Liver (tissue), 9 donors: ENCODE data around the gene TBC1D14. TPM values are rescaled to one million over a fixed set of nuclear protein-coding genes. Genes with fewer than 3 reads are reported as not detected.

ENCODE experiments used
- DNase-seq: peaks from one replicate; pipeline ENCODE4 v3.0.0-alpha.2; 2017; ENCODE audit warnings: low spot score
- H3K27ac ChIP-seq, 2 donors: one replicate each; pipeline ENCODE4 v1.7.0; 2013; ENCODE audit warnings: inconsistent platforms in 2 of 2, low read length in 2 of 2, control low read depth in 1 of 2, low read depth in 1 of 2, mild to moderate bottlenecking in 1 of 2
- H3K27me3 ChIP-seq, 4 donors: one replicate each; pipeline versions ENCODE4 v1.6.1 to v1.7.0; 2013; ENCODE audit warnings: low read length in 3 of 4, inconsistent platforms in 1 of 4, mild to moderate bottlenecking in 1 of 4, moderate library complexity in 1 of 4; ENCODE audit not compliant: control insufficient read depth in 4 of 4, insufficient read depth in 4 of 4
- H3K36me3 ChIP-seq, 4 donors: one replicate each; pipeline versions ENCODE4 v1.6.1 to v1.7.0; 2013; ENCODE audit warnings: low read length in 3 of 4, mild to moderate bottlenecking in 3 of 4, low read depth in 1 of 4, moderate library complexity in 1 of 4; ENCODE audit not compliant: control insufficient read depth in 4 of 4, insufficient read depth in 3 of 4
- H3K4me1 ChIP-seq, 4 donors: one replicate each; pipeline versions ENCODE4 v1.6.1 to v1.7.0; 2013; ENCODE audit warnings: low read length in 3 of 4, mild to moderate bottlenecking in 3 of 4, moderate library complexity in 1 of 4; ENCODE audit not compliant: control insufficient read depth in 4 of 4, insufficient read depth in 4 of 4
- H3K4me3 ChIP-seq, 3 donors: one replicate each; pipeline versions ENCODE4 v1.6.1 to v1.7.0; 2013; ENCODE audit warnings: low read length in 3 of 3, control low read depth in 1 of 3, low read depth in 1 of 3, mild to moderate bottlenecking in 1 of 3
- H3K9ac ChIP-seq, 2 donors: one replicate each; pipeline ENCODE4 v1.7.0; 2013; ENCODE audit warnings: low read length in 2 of 2, mild to moderate bottlenecking in 2 of 2, moderate library complexity in 2 of 2, control low read depth in 1 of 2, low read depth in 1 of 2
- H3K9me3 ChIP-seq, 4 donors: one replicate each; pipeline versions ENCODE4 v1.6.1 to v1.7.0; 2013; ENCODE audit warnings: low read length in 3 of 4; ENCODE audit not compliant: control insufficient read depth in 4 of 4
- FOXA1 ChIP-seq: IDR thresholded peaks from 2 replicates; pipeline ENCODE4 v1.6.1; 2016; ENCODE audit warnings: antibody characterized with exemption
- FOXA2 ChIP-seq: IDR thresholded peaks from 2 replicates; pipeline ENCODE4 v1.6.1; 2016; ENCODE audit warnings: antibody characterized with exemption
- GABPA ChIP-seq, 2 donors: IDR thresholded peaks in 1 of 2; conservative IDR thresholded peaks in 1 of 2; 2 replicates each; pipeline ENCODE4 v1.6.1; 2016; ENCODE audit warnings: antibody characterized with exemption in 2 of 2, mild to moderate bottlenecking in 1 of 2, moderate library complexity in 1 of 2
- HNF4A ChIP-seq, 2 donors: conservative IDR thresholded peaks; 2 replicates each; pipeline ENCODE4 v1.6.1; 2016; ENCODE audit warnings: antibody characterized with exemption in 2 of 2, mild to moderate bottlenecking in 2 of 2
- HNF4G ChIP-seq: IDR thresholded peaks from 2 replicates; pipeline ENCODE4 v1.6.1; 2016; ENCODE audit warnings: antibody characterized with exemption
- JUND ChIP-seq, 2 donors: IDR thresholded peaks; 2 replicates each; pipeline ENCODE4 v1.6.1; 2016; ENCODE audit warnings: antibody characterized with exemption in 2 of 2
- NR2F2 ChIP-seq: IDR thresholded peaks from 2 replicates; pipeline ENCODE4 v1.6.1; 2016; ENCODE audit warnings: antibody characterized with exemption
- RAD21 ChIP-seq, 2 donors: IDR thresholded peaks; 2 replicates each; pipeline ENCODE4 v1.6.1; 2016; ENCODE audit warnings: antibody characterized with exemption in 2 of 2, mild to moderate bottlenecking in 2 of 2
- RXRA ChIP-seq, 2 donors: IDR thresholded peaks; 2 replicates each; pipeline ENCODE4 v1.6.1; 2017 to 2018; ENCODE audit warnings: antibody characterized with exemption in 2 of 2, mild to moderate bottlenecking in 1 of 2
- TAF1 ChIP-seq: conservative IDR thresholded peaks from 2 replicates; pipeline ENCODE4 v1.6.1; 2016; ENCODE audit warnings: antibody characterized with exemption, mild to moderate bottlenecking
- YY1 ChIP-seq: IDR thresholded peaks from 2 replicates; pipeline ENCODE4 v1.6.1; 2016; ENCODE audit warnings: antibody characterized with exemption, mild to moderate bottlenecking
- WGBS: extraction: QIAGEN DNeasy Blood & Tissue Kit; methylation state at CpG from one replicate; pipeline ENCODE4 v1.1.7; 2013; 5-methylcytosine and 5-hydroxymethylcytosine counted together
- polyA plus RNA-seq, 2 donors: library from polyadenylated mRNA; stranded (reverse) in 1 of 2; unstranded in 1 of 2; fragments of 200-250 nt in 1 of 2; fragments of >200 nt in 1 of 2; fragmentation: Nextera tagmentation in 1 of 2; extraction: Ambion mirVana in 1 of 2; gene quantifications; one replicate each; pipeline versions ENCODE4 v1.2.1 to v1.2.3, GENCODE V29; 2013 to 2015
- total RNA-seq, 2 donors: library from RNA; depleted of rRNA; stranded (reverse); fragments of >200 nt; gene quantifications; one replicate each; pipeline ENCODE4 v1.2.3, GENCODE V29; 2014
- TF ChIP-seq, protein P1 (sequence below): IDR thresholded peaks from 2 replicates; pipeline ENCODE4 v1.6.1; 2016; ENCODE audit warnings: antibody characterized with exemption
- TF ChIP-seq, protein P2 (sequence below): IDR thresholded peaks from 2 replicates; pipeline ENCODE4 v1.6.1; 2016; ENCODE audit warnings: antibody characterized with exemption, mild to moderate bottlenecking
- TF ChIP-seq, protein P3 (sequence below): IDR thresholded peaks from 2 replicates; pipeline ENCODE4 v1.6.1; 2016; ENCODE audit warnings: antibody characterized with exemption
- TF ChIP-seq, protein P4 (sequence below): IDR thresholded peaks from 2 replicates; pipeline ENCODE4 v1.6.1; 2016; ENCODE audit warnings: antibody characterized with exemption
- TF ChIP-seq, protein P5 (sequence below): fragments of 150-350 bp; IDR thresholded peaks from 2 replicates; pipeline ENCODE4 v1.5.1; 2017; ENCODE audit warnings: improper control_type of control experiment, low read depth, low read length; ENCODE audit not compliant: missing input control
- donor health status: healthy.
- donor health status: healthy.
- donor health status: healthy.
- donor health status: healthy.
- donor health status: healthy.

Gene TBC1D14
- total and polyA plus RNA-seq, 4 donors, result 10.0 to 45.2 (median 22.7) TPM

DNA sequence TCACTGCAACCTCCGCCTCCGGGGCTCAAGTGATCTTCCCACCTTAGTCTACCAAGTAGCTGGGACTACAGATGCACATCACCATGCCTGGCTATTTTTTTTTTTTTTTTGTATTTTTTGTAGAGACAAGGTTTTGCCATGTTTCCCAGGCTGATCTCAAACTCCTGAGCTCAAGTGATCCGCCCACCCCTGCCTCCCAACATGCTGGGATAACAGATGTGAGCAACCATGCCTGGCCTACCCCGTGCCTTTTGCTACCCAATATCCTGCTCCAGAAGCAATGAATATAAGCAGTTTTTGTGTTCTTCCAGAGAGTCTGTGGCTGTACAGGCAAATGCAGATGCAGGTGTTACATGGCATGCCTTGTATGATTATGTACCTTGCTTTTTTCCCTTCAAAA is 50.5 kb downstream of the TBC1D14 start:
- Histone ChIP-seq H3K9me3 (no peaks in the 10 kb centered on the region), H3K4me1 (peaks cover 2 to 33% (median 26%) of the 10 kb centered on the region in 4 donors), H3K36me3 (no peaks in the 10 kb centered on the region), H3K4me3 (no peak overlapping the region), H3K27me3 (no peaks in the 10 kb centered on the region), H3K9ac (no peak overlapping the region), H3K27ac (no peak overlapping the region)
- TF ChIP-seq FOXA1, result no peak
- TF ChIP-seq HNF4A (conservative IDR thresholded peaks at IDR 0.05), result no peak
- no peak for TF ChIP-seq RXRA (IDR thresholded peaks at IDR 0.05)
- no peak for TF ChIP-seq FOXA2
- no peak for TF ChIP-seq NR2F2
- TF ChIP-seq, protein P1, sequence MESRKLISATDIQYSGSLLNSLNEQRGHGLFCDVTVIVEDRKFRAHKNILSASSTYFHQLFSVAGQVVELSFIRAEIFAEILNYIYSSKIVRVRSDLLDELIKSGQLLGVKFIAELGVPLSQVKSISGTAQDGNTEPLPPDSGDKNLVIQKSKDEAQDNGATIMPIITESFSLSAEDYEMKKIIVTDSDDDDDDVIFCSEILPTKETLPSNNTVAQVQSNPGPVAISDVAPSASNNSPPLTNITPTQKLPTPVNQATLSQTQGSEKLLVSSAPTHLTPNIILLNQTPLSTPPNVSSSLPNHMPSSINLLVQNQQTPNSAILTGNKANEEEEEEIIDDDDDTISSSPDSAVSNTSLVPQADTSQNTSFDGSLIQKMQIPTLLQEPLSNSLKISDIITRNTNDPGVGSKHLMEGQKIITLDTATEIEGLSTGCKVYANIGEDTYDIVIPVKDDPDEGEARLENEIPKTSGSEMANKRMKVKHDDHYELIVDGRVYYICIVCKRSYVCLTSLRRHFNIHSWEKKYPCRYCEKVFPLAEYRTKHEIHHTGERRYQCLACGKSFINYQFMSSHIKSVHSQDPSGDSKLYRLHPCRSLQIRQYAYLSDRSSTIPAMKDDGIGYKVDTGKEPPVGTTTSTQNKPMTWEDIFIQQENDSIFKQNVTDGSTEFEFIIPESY, result no peak
- TF ChIP-seq, protein P2, sequence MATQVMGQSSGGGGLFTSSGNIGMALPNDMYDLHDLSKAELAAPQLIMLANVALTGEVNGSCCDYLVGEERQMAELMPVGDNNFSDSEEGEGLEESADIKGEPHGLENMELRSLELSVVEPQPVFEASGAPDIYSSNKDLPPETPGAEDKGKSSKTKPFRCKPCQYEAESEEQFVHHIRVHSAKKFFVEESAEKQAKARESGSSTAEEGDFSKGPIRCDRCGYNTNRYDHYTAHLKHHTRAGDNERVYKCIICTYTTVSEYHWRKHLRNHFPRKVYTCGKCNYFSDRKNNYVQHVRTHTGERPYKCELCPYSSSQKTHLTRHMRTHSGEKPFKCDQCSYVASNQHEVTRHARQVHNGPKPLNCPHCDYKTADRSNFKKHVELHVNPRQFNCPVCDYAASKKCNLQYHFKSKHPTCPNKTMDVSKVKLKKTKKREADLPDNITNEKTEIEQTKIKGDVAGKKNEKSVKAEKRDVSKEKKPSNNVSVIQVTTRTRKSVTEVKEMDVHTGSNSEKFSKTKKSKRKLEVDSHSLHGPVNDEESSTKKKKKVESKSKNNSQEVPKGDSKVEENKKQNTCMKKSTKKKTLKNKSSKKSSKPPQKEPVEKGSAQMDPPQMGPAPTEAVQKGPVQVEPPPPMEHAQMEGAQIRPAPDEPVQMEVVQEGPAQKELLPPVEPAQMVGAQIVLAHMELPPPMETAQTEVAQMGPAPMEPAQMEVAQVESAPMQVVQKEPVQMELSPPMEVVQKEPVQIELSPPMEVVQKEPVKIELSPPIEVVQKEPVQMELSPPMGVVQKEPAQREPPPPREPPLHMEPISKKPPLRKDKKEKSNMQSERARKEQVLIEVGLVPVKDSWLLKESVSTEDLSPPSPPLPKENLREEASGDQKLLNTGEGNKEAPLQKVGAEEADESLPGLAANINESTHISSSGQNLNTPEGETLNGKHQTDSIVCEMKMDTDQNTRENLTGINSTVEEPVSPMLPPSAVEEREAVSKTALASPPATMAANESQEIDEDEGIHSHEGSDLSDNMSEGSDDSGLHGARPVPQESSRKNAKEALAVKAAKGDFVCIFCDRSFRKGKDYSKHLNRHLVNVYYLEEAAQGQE, result no peak
- TF ChIP-seq, protein P3, sequence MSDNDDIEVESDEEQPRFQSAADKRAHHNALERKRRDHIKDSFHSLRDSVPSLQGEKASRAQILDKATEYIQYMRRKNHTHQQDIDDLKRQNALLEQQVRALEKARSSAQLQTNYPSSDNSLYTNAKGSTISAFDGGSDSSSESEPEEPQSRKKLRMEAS, result no peak
- no peak for TF ChIP-seq GABPA (IDR thresholded peaks at IDR 0.05 in 1 of 2, conservative IDR thresholded peaks at IDR 0.05 in 1 of 2)
- TF ChIP-seq JUND (IDR thresholded peaks at IDR 0.05), result no peak
- TF ChIP-seq, protein P4, sequence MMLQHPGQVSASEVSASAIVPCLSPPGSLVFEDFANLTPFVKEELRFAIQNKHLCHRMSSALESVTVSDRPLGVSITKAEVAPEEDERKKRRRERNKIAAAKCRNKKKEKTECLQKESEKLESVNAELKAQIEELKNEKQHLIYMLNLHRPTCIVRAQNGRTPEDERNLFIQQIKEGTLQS, result no peak
- no peak for TF ChIP-seq TAF1
- TF ChIP-seq, protein P5, sequence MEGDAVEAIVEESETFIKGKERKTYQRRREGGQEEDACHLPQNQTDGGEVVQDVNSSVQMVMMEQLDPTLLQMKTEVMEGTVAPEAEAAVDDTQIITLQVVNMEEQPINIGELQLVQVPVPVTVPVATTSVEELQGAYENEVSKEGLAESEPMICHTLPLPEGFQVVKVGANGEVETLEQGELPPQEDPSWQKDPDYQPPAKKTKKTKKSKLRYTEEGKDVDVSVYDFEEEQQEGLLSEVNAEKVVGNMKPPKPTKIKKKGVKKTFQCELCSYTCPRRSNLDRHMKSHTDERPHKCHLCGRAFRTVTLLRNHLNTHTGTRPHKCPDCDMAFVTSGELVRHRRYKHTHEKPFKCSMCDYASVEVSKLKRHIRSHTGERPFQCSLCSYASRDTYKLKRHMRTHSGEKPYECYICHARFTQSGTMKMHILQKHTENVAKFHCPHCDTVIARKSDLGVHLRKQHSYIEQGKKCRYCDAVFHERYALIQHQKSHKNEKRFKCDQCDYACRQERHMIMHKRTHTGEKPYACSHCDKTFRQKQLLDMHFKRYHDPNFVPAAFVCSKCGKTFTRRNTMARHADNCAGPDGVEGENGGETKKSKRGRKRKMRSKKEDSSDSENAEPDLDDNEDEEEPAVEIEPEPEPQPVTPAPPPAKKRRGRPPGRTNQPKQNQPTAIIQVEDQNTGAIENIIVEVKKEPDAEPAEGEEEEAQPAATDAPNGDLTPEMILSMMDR, result no peak
- no peak for TF ChIP-seq HNF4G
- no peak for TF ChIP-seq YY1
- no peak for TF ChIP-seq RAD21 (IDR thresholded peaks at IDR 0.05)
- no peak for DNase-seq
- WGBS, result 88% methylated on average over 4 of the region's 4 CpGs
